ENCODE results near the gene NRIP2.

DNA sequence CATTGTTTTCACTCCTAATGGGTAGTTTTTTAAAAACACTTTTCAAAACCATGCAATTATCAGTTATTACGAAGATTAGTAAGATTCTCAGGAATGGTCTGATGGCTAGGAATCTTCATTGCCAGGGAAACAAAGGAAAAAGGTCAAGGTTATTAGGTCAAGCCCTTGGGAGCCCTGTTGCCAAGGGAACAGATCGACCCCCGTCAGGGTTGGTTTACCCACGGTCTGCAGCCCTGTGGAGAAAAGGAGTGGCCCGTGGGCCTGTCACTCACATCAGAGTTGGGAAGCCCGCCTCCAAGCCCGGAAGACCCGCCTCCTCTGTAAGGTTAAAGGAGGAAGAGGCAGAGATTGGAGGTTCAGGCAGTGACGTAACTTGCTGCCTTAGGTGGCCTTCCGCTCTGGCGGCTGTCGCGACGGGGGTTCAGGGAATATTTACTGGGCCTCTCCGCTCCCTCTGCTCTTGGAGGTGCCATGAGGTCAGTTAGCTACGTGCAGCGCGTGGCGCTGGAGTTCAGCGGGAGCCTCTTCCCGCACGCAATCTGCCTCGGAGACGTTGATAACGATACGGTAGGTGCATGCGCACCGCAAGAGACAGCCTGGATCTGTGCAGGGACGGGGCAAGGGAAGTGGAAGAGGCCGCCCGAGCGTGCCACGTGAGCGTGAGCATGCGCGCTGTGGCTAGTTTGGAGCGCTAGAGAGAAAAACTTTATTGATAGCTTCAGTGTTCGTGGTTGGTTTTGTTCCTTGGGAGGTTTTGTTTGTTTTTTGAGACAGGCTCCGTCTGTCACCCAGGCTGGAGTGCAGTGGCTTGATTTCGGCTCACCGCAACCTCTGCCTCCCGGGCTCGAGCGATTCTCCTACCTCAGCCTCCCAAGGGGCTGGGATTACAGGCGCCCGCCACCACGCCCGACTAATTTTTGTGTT is 22.3 kb downstream of the NRIP2 start, which contains the start of gene ITFG2:
- peak; percentile 86 for TF ChIP-seq TAF1 (IDR thresholded peaks at IDR 0.05; ENCODE audit: borderline replicate concordance, insufficient read depth, low read length)
- TF ChIP-seq POLR2AphosphoS5 (IDR thresholded peaks at IDR 0.05; ENCODE audit: low read depth, low read length), result peak; percentile 99
- TF ChIP-seq, protein P1, sequence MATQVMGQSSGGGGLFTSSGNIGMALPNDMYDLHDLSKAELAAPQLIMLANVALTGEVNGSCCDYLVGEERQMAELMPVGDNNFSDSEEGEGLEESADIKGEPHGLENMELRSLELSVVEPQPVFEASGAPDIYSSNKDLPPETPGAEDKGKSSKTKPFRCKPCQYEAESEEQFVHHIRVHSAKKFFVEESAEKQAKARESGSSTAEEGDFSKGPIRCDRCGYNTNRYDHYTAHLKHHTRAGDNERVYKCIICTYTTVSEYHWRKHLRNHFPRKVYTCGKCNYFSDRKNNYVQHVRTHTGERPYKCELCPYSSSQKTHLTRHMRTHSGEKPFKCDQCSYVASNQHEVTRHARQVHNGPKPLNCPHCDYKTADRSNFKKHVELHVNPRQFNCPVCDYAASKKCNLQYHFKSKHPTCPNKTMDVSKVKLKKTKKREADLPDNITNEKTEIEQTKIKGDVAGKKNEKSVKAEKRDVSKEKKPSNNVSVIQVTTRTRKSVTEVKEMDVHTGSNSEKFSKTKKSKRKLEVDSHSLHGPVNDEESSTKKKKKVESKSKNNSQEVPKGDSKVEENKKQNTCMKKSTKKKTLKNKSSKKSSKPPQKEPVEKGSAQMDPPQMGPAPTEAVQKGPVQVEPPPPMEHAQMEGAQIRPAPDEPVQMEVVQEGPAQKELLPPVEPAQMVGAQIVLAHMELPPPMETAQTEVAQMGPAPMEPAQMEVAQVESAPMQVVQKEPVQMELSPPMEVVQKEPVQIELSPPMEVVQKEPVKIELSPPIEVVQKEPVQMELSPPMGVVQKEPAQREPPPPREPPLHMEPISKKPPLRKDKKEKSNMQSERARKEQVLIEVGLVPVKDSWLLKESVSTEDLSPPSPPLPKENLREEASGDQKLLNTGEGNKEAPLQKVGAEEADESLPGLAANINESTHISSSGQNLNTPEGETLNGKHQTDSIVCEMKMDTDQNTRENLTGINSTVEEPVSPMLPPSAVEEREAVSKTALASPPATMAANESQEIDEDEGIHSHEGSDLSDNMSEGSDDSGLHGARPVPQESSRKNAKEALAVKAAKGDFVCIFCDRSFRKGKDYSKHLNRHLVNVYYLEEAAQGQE (IDR thresholded peaks at IDR 0.05; ENCODE audit: insufficient read depth in 1 of 2, low read depth in 2 of 2, low read length in 2 of 2), result peak in 1 of 2 experiments; percentile 46; a peak in 2 of 4 replicates

Measured in PFSK-1 (cell line).